Measurements from ENCODE around the gene MGLL.

Gene MGLL

GRCh38 chr3:127772827-127773751 lies 49.2 kb downstream of the MGLL start:
- no peak for DNase-seq (ENCODE audit: low read depth)

GRCh38 chr3:127772273-127772672 lies 50.0 kb downstream of the MGLL start:
- DNase-seq (ENCODE audit: low read depth) = no peak

DNA sequence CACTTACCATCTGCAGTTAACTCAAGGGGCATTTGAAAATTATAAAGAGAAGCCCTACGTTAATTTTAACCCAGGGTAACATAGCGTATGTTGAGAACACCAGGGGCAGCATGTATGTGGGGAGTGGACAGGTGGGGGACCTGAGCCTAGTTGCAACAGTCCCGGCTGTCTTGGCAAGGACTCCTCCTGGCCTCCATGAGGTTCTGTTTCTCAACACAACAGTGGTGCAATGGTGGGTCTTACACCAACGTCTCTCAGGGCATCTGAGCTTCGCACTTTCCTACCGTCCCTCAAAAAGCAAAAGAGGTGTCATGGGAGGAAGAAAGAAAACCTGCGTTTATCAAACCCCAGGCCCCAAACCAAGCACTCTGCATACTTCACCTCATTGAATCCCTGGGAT lies 50.6 kb downstream of the MGLL start:
- DNase-seq (ENCODE audit: low read depth) = no peak

GRCh38 chr3:127770671-127771355 lies 51.5 kb downstream of the MGLL start:
- DNase-seq (ENCODE audit: low read depth) = no peak

DNA sequence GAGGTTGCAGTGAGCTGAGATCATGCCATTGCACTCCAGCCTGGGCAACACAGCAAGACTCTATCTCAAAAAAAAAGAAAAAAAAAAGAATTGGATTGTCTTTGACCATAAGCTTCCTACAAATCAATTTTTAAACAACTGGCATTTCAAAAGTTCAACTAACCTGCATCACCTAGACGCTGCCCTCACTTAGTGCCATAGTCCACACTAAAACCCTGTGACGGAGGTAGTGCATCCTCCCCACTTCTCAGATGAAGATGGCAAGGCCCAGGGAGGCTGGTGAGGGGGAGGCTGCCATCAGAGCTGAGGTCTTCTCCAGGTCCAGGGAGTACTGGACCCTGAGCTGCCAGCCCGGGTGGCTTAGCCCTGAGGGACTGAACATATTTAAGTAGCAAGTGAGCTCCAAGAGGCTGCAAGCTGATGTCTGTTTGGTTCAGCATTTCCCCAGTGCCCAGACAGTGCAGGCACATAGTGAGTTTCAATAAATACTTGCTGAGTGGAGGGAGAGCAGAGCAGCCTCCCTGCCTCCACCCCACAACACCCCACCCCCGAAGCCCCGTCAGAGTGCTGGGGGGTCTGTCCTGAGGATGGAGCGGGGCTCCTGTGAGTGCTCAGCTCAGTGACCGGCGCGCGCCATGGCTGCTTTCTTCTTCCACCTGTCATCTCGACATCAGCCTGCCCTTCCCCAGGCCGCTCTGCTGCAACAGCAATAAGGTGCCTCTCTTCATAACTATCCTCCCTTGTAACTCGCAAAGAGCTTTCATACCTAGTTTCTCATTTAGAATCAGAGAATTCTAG lies 52.8 kb downstream of the MGLL start:
- no peak for DNase-seq (ENCODE audit: low read depth)

GRCh38 chr3:127768346-127769008 lies 53.8 kb downstream of the MGLL start:
- DNase-seq (ENCODE audit: low read depth) = no peak

DNA sequence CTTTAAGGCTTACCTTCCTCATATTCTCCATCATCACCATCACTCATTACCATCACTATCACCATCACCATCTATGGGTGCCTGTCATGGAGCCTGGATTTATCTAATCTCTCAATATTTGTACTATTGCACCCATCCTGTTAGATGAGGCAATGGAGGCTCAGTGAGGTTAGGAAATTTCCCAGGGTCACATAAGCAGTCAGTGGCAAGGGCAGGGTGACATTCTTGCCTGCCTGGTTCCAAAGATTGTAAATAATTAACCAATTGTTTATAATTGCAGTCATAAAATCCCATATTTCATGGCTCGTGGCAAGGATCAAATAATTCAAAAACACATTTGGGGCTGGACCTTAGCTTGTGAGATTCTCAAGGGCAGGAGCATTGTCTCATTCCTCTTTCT lies 55.2 kb downstream of the MGLL start:
- DNase-seq (ENCODE audit: low read depth) = no peak

DNA sequence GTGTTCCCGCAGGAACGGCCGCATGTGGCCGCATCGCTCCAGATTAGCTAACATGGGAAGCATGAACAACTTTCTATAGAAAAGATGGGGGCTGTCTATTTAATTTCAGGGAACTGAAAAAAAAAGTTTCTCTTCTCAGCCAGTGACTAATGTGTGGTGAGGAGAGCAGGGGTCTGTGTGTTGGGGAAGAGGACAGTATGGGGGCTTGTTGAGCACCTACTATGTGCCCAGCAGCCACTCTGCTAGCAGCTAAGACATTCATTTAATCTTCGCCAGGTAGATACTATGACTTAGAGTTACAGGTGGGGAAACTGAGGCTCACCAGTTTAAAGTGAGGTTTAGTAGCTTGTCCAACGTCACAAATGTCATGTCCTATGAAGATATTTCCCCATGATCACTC lies 56.6 kb downstream of the MGLL start:
- no peak for DNase-seq (ENCODE audit: low read depth)

DNA sequence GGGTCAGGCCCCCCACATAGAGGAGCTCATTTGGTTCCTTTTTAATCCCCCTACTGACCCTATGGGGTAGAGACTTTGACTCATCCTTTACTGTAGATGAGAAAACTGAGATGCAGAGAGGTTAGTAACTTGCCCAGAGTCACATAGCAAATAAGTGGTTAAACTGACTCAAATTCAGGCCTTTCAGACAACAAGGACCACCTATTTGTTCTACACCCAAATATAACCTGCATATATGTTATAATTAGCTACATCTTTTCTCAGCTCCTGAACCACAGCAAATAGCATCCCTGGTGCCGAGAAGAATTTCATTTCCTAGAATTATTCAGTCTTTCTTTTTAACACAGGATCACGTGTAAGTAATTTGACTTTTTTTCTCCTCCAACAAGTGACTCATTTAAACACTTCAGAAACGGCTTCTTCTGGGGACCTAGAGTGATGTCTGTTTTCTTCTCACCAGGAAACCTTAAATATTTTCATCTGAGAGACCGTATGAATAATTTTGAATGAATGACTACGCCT lies 57.4 kb downstream of the MGLL start:
- no peak for DNase-seq (ENCODE audit: low read depth)

DNA sequence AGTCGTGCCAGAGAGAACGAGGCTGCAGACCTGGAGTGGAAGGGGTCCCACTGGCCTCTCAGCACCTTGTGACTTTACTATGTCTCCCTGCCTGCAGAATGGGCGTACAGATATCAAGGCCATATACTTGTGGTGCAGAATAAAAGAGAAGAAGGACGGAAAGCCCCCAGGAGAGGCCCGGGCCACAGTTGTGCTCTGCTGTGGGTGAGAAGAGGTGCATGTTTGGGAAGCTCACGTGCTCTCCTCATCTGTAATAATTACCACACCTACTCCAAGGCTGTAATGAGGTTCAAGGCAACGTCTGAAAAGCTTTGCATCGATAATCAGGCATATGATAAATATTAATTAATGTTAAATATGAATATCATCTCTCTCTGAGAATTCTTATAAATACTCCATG lies 58.0 kb downstream of the MGLL start:
- DNase-seq (ENCODE audit: low read depth) = no peak

DNA sequence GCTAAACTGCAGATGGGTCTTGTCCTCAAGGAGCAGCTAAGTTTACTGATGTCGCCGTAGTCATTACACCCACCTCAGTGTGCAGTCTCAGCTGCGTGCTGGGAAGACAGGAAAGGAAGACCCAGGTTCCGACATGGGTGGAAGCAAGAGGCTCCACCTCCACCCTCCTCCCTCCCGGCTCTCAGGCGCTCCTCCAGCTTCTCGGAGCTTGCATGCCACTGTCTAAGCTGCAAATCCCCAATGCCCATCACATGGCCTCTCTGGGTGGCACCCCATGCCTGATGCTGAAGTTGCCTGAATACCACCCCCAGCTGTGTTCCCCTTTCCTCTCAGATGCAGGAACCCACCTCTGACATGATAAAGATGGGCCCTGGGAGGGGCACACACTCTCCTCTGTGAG lies 58.5 kb downstream of the MGLL start:
- no peak for DNase-seq (ENCODE audit: low read depth)

DNA sequence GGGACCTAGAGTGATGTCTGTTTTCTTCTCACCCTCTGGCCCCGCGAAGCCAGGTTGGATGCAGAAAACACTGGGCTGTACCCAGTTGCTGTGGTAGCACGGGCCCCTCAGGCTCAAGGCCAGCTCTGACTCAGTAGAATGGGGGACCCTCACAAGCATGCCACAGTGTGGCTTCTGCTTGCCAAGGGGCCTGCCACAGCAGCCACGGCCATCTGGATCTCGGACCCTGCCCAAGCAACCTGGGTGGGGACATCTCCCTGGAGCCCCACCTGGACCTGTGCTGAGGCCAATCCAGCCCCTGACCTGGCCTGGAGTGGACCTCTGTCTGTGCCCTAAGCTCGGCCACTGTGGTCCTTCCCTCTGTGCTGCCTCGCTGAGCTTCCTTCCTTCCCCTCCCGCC lies 59.0 kb downstream of the MGLL start:
- no peak for DNase-seq (ENCODE audit: low read depth)

DNA sequence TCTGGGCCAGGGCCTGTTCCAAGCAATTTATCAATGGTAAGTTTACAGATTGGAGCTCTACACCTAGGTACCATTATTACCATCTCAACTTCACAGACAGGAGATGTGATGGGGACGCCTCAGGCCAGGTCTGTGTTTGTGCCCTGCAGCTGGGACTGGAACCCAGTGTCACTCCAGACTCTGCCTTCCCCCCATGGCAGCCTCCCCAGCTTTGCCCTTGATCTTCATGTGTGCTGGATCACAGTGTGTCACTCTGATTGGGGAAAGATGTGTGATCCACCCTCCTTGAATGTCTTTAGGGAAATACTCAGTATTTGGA lies 59.6 kb downstream of the MGLL start:
- no peak for DNase-seq (ENCODE audit: low read depth)

GRCh38 chr3:127762077-127762786 lies 60.1 kb downstream of the MGLL start:
- DNase-seq (ENCODE audit: low read depth) = no peak

DNA sequence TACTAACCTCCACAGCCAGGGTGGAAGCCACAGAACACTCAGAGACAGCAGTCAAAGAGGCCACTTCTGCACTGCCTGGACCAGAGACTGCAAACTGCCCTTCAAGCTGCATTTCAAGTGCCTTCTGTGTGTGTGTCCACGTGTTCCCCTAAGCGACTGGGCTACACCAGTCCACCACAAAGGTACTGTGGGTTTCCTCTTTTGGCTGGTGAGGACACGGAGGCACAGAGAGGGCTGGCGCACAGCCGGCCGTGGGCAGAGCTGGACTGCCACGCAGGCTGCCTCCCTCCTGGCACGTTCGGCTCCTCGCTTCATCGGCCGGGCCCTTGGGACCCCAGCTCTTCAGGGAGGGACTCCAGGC lies 60.9 kb downstream of the MGLL start:
- DNase-seq (ENCODE audit: low read depth) = no peak

GRCh38 chr3:127760791-127761440 lies 61.4 kb downstream of the MGLL start:
- no peak for DNase-seq (ENCODE audit: low read depth)

DNA sequence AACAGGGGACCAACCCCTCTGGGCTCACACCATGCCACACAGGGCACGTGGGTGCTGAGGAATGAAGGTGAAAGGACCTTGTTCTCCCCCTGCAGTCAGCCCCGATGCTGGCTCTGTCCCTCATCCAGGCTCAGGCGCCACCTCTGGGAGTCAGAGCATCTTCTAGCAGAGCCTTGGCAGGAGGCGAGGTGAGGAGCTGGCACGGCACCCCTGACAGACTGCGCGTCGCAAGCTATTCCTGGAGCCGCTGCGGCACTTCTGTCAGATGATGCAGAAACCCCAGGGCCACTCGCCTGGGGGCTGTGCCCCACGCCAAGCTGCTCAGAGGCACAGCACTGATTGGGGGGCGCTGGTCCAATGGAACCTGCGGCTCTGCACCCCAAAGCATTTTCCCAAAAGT lies 62.0 kb downstream of the MGLL start:
- DNase-seq (ENCODE audit: low read depth) = no peak

- DNase-seq (ENCODE audit: low read depth) = no peak
These were observed 62.5 kb downstream of the MGLL start for GRCh38 chr3:127759826-127760225.

DNA sequence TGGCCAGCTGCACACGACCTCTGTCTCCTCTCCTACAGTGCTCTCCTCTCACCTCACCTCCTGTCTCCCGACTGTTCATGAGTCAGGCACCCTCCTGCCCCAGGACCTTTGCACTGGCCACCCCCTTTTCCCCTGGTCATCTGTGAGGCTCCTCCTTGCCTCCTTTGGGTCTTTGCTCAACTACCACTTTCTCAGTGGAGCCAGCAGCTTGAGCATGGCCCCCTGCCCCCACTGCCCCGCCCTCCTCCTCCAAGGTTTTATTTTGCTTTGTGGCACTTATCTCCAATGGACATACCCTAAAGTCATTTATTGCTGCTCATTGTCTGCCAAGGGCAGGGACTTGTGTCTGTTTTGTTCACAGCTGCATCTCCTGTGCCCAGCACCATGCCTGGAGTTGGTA lies 64.3 kb downstream of the MGLL start:
- no peak for DNase-seq (ENCODE audit: low read depth)

GRCh38 chr3:127755305-127755681 lies 67.0 kb downstream of the MGLL start:
- DNase-seq (ENCODE audit: low read depth) = no peak

Measured in stimulated activated CD8-positive, alpha-beta memory T cell treated with anti-CD3 and anti-CD28 coated beads, Interleukin-15, amount 100 ng/mL, for 1 hour (primary cell).